GM10847 (cell line): Measurements from ENCODE around the gene TAF10.

ENCODE experiments used
- POLR2A ChIP-seq: IDR thresholded peaks from 2 replicates; pipeline ENCODE4 v1.6.1; 2011; ENCODE audit not compliant: insufficient read length; ENCODE audit errors: extremely low read depth

The TAF10 gene

GRCh38 chr11:6646918-6647679, 35.1 kb upstream of the TAF10 start:
- TF ChIP-seq POLR2A: no peak

- TF ChIP-seq POLR2A: no peak
Measured at GRCh38 chr11:6646576-6646917, 34.5 kb upstream of the TAF10 start.

GRCh38 chr11:6646071-6646470, 34.1 kb upstream of the TAF10 start:
- no peak for TF ChIP-seq POLR2A

- no peak for TF ChIP-seq POLR2A
Measured at GRCh38 chr11:6642957-6643356, 30.9 kb upstream of the TAF10 start.

- no peak for TF ChIP-seq POLR2A
Measured at GRCh38 chr11:6640985-6641701, 29.1 kb upstream of the TAF10 start.

- TF ChIP-seq POLR2A: no peak
Measured at GRCh38 chr11:6640036-6640984, 28.3 kb upstream of the TAF10 start.

- TF ChIP-seq POLR2A: no peak
Measured at GRCh38 chr11:6638429-6638828, 26.4 kb upstream of the TAF10 start.

GRCh38 chr11:6637871-6638270, 25.9 kb upstream of the TAF10 start:
- no peak for TF ChIP-seq POLR2A

- TF ChIP-seq POLR2A: no peak
Measured at GRCh38 chr11:6636480-6636879, 24.5 kb upstream of the TAF10 start.

GRCh38 chr11:6635082-6635932, 23.3 kb upstream of the TAF10 start:
- TF ChIP-seq POLR2A: no peak

GRCh38 chr11:6634534-6634933, 22.5 kb upstream of the TAF10 start:
- TF ChIP-seq POLR2A: no peak

- TF ChIP-seq POLR2A: no peak
Measured at GRCh38 chr11:6633422-6634408, 21.7 kb upstream of the TAF10 start.
